B cell (primary cell): Measurements from ENCODE around the gene HRK.

Source experiments
- CTCF ChIP-seq: fragments of 200-600 bp; IDR thresholded peaks from one replicate; pipeline ENCODE4 v1.8.0; 2022; ENCODE audit warnings: antibody characterized with exemption, mild to moderate bottlenecking
- EZH2 ChIP-seq: IDR thresholded peaks from 2 replicates; pipeline ENCODE4 v1.6.1; 2012; ENCODE audit warnings: borderline replicate concordance, low read depth, mild to moderate bottlenecking, moderate library complexity, low read length; ENCODE audit not compliant: insufficient read depth, poor library complexity, severe bottlenecking

GRCh38 chr12:116880213-116880816, 926 bp downstream of the HRK start:
- TF ChIP-seq CTCF (no peak), EZH2 (no peak)
